Nephron (organoid): ENCODE results near the gene HTR2A.

Experiments used
- H3K27ac Mint-ChIP-seq, 3 experiments: 2 replicates each; pipeline ENCODE4 v1.8.0; 2020; ENCODE audit warnings: mixed read lengths in 3 of 3, mild to moderate bottlenecking in 2 of 3, moderate library complexity in 1 of 3
- H3K27me3 Mint-ChIP-seq: 2 replicates; pipeline ENCODE4 v1.8.0; 2021; ENCODE audit warnings: low read depth, mild to moderate bottlenecking, moderate library complexity, mixed read lengths
- H3K36me3 Mint-ChIP-seq: 2 replicates; pipeline ENCODE4 v1.8.0; 2020; ENCODE audit warnings: low read depth, mixed read lengths
- H3K4me1 Mint-ChIP-seq: 2 replicates; pipeline ENCODE4 v1.8.0; 2020; ENCODE audit warnings: mixed read lengths
- H3K4me3 Mint-ChIP-seq, 3 experiments: 2 replicates each; pipeline ENCODE4 v1.8.0; 2020; ENCODE audit warnings: mild to moderate bottlenecking in 3 of 3, mixed read lengths in 3 of 3, moderate library complexity in 2 of 3
- H3K9me3 Mint-ChIP-seq: 2 replicates; pipeline ENCODE4 v1.8.0; 2020; ENCODE audit warnings: mixed read lengths
- TF ChIP-seq, protein P1 (sequence below), 3 experiments: fragments of 200-600 bp; sonication (generic); IDR thresholded peaks; one replicate each; pipeline ENCODE4 v1.5.0; 2021; ENCODE audit warnings: antibody characterized with exemption in 3 of 3; ENCODE audit not compliant: unreplicated experiment in 3 of 3

The HTR2A gene

GRCh38 chr13:46858776-46859175 is 38.1 kb downstream of the HTR2A start:
- Mint-ChIP-seq H3K9me3 (no peaks in the 10 kb centered on the region), H3K27me3 (no peaks in the 10 kb centered on the region), H3K36me3 (no peaks in the 10 kb centered on the region), H3K4me1 (peaks cover 5% of the 10 kb centered on the region), H3K4me3 (no peak overlapping the region), H3K27ac (no peak overlapping the region)
- TF ChIP-seq, protein P1, sequence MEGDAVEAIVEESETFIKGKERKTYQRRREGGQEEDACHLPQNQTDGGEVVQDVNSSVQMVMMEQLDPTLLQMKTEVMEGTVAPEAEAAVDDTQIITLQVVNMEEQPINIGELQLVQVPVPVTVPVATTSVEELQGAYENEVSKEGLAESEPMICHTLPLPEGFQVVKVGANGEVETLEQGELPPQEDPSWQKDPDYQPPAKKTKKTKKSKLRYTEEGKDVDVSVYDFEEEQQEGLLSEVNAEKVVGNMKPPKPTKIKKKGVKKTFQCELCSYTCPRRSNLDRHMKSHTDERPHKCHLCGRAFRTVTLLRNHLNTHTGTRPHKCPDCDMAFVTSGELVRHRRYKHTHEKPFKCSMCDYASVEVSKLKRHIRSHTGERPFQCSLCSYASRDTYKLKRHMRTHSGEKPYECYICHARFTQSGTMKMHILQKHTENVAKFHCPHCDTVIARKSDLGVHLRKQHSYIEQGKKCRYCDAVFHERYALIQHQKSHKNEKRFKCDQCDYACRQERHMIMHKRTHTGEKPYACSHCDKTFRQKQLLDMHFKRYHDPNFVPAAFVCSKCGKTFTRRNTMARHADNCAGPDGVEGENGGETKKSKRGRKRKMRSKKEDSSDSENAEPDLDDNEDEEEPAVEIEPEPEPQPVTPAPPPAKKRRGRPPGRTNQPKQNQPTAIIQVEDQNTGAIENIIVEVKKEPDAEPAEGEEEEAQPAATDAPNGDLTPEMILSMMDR (IDR thresholded peaks at IDR 0.05; ENCODE audit: unreplicated experiment in 3 of 3) = no peak

GRCh38 chr13:46858163-46858562 is 38.7 kb downstream of the HTR2A start:
- H3K9me3 Mint-ChIP-seq = no peaks in the 10 kb centered on the region
- TF ChIP-seq, protein P1 (IDR thresholded peaks at IDR 0.05; ENCODE audit: unreplicated experiment in 3 of 3) = no peak
- H3K36me3 Mint-ChIP-seq = no peaks in the 10 kb centered on the region
- H3K27ac Mint-ChIP-seq = no peak overlapping the region
- H3K4me3 Mint-ChIP-seq = no peak overlapping the region
- H3K27me3 Mint-ChIP-seq = no peaks in the 10 kb centered on the region
- H3K4me1 Mint-ChIP-seq = peaks cover 5% of the 10 kb centered on the region

DNA sequence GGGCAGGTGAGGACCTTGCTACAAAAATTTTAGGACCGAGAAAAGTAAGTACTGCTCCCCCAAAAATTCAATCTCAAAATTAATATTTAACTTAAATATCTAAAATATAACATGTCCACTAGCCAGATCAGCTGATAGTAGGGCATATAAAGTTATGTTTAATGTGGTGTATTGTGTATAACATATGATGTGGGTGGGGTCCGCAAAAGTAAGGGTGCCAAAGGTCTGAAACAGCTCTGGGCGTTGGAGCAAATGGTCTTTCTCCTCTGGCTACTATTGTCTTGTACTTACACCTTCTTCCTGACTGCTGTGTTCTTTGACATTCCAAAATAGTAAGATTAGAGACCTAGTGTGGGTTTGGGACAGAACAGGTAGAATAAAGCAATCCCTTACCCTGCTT is 41.2 kb downstream of the HTR2A start:
- TF ChIP-seq, protein P1 (IDR thresholded peaks at IDR 0.05; ENCODE audit: unreplicated experiment in 3 of 3) = no peak
- H3K27me3 Mint-ChIP-seq = no peaks in the 10 kb centered on the region
- no peak overlapping the region for H3K4me3 Mint-ChIP-seq
- H3K36me3 Mint-ChIP-seq = no peaks in the 10 kb centered on the region
- H3K9me3 Mint-ChIP-seq = no peaks in the 10 kb centered on the region
- no peak overlapping the region for H3K27ac Mint-ChIP-seq
- H3K4me1 Mint-ChIP-seq = peaks cover 4% of the 10 kb centered on the region

DNA sequence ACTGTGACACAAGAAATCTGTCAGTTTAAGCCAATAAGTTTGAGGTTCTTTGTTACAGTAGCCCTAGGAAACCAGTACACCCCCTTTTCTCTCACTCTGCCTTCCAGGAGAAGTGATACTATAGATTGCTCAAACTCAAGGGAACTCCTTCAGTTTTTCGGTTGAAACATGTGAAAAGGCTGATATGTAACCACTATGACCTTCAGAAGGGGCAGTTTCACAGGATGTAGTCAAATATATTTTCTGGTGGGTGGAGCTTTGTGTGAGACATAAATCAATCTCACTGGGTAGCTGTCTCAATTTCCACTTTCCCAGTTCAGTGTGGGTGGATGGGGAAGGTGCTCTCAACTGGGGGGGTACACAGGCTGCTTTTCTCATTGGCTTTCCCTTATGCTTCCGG is 41.7 kb downstream of the HTR2A start:
- no peaks in the 10 kb centered on the region for H3K9me3 Mint-ChIP-seq
- H3K27me3 Mint-ChIP-seq = no peaks in the 10 kb centered on the region
- H3K27ac Mint-ChIP-seq = no peak overlapping the region
- H3K4me3 Mint-ChIP-seq = no peak overlapping the region
- peaks cover 6% of the 10 kb centered on the region for H3K4me1 Mint-ChIP-seq
- TF ChIP-seq, protein P1 (IDR thresholded peaks at IDR 0.05; ENCODE audit: unreplicated experiment in 3 of 3) = no peak
- H3K36me3 Mint-ChIP-seq = no peaks in the 10 kb centered on the region

GRCh38 chr13:46852168-46852567 is 44.7 kb downstream of the HTR2A start:
- H3K9me3 Mint-ChIP-seq = no peaks in the 10 kb centered on the region
- no peaks in the 10 kb centered on the region for H3K36me3 Mint-ChIP-seq
- H3K4me3 Mint-ChIP-seq = no peak overlapping the region
- TF ChIP-seq, protein P1 (IDR thresholded peaks at IDR 0.05; ENCODE audit: unreplicated experiment in 3 of 3) = no peak
- H3K27ac Mint-ChIP-seq = no peak overlapping the region
- H3K4me1 Mint-ChIP-seq = peaks cover 6% of the 10 kb centered on the region
- H3K27me3 Mint-ChIP-seq = no peaks in the 10 kb centered on the region

DNA sequence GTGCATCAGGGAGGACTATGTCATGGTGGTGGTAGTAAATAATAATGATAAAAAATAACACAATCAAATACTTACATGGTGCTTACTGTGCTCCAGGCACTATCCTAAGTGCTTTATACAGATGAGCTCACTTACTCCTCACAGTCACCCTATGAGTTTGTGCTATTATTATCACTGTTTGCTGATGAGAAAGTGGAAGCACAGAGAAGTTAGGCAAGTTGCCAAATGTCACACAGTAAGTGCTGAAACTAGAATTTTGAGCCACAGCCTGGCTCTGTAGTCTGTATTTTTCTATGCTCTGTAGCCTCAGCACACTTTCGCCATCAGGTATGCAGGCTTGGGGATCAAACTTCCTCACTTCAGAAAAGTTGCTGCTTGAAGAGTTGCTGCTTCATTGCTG is 46.6 kb downstream of the HTR2A start:
- H3K4me3 Mint-ChIP-seq = no peak overlapping the region
- TF ChIP-seq, protein P1 (IDR thresholded peaks at IDR 0.05; ENCODE audit: unreplicated experiment in 3 of 3) = no peak
- H3K4me1 Mint-ChIP-seq = peaks cover 6% of the 10 kb centered on the region
- H3K27me3 Mint-ChIP-seq = no peaks in the 10 kb centered on the region
- H3K27ac Mint-ChIP-seq = no peak overlapping the region
- H3K36me3 Mint-ChIP-seq = no peaks in the 10 kb centered on the region
- no peaks in the 10 kb centered on the region for H3K9me3 Mint-ChIP-seq
